NCI-H2081 (cell line): ENCODE data around the gene ECPAS.
"Not testable (repeated sequence)": the region's sequence is repeated elsewhere in the genome, so short reads cannot be mapped to it uniquely, and the experiment has no call there.

Experiments used
- DNase-seq, 2 experiments: peaks; one replicate each; lab custom pipeline; 2025; lab: John Stamatoyannopoulos, UW

Gene ECPAS

DNA sequence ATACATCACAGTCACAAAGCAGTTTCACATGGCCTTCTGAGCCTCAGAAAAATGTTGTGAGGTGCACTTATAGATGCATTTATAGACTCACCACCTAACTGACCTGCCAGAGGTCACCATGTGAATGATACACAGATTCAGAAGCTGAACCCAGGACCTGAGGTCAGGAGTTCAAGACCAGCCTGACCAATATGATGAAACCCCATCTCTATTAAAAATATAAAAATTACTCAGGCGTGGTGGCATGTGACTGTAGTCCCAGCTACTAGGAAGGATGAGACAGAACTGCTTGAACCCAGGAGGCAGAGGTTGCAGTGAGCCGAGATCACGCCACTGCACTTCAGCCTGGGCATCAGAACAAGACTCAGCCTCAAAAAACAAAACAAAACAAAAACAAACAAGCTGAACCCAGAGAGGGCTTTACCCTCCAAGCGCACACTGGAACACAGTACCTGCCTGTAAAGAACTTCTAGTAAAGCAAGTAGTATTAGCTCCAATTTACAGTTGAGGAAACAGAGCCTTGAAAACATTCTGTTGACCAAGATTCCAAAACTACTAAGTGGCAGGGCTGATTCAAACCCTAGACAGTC is 16.3 kb downstream of the ECPAS start:
- DNase-seq, result no peak

DNA sequence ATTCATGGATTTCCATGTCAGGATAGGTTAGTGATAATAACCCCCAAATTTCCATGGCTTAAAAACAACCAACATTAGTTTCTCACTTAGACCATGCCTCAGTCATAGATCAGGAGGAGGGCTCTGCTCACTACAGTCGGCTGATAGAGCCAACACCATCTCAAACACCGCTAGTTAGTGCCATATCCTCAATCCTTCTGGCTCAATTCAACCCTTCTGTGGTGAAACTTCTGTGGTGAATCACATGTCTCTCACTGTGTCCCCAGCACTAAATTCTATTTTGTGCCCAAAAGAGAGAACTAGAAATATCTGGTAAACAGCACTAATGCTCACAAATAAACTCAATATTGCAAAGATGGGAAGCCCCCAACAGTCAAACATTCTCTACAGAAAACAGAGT is 21.1 kb downstream of the ECPAS start:
- DNase-seq, result no peak

DNA sequence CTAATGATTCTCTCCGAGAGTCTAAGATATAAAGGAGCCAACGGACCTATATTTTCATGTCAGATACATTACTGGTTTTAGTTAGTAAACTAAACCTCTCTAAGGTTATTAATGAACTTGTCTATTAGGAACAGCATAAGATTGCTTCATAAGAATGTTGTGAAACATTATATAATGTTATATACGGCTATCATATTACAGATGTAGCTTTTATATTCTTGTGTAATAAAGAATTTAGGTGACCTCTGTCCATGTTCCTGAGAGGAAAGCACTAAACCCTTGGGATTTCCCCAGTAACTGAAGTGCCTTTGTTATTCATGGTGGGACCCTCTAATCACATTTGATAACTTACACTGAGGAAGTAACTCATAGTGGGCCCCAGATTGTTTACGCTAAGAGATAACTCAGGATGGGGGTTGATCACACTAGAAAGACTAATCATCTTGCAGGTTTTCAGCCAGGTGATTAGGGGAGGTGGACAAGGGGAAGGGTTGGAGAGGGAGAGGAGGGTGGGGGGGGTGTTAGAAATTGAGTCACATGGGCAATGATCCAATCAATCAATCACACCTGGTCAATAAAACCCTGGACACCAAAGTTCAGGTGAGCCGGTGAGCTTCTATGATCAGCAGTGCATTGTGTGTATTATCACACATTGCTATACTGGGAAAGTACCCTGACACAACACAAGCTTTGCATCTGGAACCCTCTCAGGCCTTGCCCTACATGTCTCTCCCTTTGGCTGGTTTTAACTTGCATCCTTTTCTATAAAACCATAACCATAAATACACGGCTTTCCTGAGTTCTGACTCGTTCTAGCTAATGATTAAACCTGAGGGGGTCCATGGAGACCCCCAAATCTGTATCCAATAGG is 25.8 kb downstream of the ECPAS start:
- no peak for DNase-seq

DNA sequence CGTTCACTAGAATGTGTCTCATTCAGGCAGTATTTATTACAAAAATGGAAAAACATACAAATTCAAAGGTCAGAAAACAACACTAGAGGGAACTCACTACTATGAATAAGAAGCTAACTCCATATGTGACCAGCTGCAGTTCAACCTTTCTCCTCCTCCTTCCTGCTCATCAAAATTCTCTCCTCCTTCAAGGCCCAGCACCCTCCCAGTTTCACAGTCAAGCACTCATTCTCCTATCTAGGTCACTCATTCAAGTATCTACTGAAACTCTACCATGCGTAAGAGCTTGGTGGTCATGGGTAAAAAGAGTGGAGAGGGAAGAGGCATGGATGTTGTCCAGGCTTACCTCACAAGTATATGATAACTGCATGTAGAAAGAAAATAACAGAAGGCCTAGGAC is 27.7 kb downstream of the ECPAS start:
- DNase-seq, result no peak

DNA sequence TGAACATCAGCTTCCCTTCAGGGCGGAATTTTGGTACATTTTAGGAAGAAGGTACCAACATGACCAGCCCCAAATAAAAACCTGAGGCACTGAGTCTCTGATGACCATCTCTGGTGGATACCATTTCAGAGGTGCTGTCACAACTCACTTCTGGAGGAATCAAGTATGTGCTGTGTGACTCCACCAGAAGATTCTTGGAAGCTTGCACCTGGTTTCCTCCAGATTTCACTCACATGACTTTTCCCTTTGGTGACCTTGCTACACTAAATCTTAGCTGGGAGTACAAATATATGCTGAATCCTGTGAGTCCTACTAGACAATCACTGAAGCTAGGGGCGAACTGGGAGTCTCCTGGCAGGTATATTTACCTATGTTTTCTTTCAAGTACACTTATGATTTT is 28.5 kb downstream of the ECPAS start:
- no peak for DNase-seq

DNA sequence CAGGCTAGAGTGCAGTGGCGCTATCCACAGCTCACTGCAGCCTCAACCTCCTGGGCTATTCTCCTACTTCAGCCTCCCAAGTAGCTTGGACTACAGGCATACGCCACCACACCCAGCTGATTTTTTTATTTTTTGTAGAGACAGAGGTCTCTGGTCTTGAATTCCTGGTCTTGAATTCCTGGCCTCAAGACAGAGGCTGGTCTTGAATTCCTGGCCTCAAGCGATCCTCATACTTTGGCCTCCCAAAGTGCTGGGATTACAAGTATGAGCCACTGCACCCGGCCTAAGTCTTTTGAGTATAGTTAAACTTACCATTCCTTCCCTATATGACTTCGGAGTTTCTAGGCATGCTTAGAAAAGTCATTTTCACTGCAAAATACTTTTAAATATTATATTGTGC is 29.4 kb downstream of the ECPAS start:
- no peak for DNase-seq

DNA sequence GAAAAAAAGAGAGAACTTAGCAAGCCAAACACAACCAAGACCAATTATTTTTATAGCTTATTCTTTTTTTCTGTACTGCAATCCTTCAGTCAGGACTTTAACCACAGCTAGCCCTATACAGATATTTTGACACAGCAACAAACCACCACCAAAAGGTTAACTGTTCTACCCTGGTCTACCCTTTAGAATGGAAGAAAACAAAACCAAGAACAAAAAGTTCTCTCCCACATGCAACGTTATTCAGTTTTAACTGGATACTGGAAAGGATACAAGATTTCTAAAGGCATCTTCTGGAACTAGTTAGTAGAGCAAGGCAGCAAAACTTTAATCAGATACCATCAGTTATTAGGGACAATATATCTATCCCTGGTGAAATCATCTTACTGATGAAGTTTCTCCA is 32.6 kb downstream of the ECPAS start:
- no peak for DNase-seq

DNA sequence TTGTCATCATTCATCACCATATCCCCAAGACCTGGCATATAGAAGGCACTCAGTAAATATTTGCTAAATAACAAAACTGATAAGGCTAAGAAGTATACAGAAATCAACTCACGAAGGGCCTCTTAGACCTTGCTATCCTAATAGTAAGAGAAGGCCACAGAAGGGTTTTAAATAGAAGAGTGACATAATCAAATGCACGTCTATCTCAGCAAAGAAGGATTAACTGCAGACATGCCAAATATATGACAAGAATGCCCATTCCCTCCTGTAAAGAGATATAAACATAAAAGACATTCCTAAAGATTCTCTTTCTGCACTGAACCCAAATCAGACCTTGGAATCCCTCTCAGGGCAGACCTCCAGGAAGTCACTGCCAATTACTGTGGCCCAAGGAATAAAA is 34.1 kb downstream of the ECPAS start:
- DNase-seq, result no peak

DNA sequence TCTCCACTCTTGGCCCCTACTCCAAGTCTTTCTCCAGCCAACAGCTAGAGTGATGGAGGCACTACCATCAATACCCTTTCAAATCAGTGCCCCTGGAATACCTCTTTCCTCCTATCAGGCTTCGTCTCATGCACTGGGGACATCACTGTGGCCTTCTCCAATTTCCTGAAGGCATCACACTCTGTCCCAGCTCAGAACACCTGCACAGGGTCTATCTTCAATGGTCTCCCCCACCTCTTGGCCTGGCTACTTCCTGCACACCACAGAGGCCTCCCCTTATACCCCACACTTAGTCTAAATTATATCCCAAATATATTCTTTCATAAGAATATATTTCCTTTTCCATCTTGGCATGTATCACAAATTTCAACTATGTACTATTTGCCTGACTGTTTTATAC is 34.5 kb downstream of the ECPAS start:
- DNase-seq, result no peak

DNA sequence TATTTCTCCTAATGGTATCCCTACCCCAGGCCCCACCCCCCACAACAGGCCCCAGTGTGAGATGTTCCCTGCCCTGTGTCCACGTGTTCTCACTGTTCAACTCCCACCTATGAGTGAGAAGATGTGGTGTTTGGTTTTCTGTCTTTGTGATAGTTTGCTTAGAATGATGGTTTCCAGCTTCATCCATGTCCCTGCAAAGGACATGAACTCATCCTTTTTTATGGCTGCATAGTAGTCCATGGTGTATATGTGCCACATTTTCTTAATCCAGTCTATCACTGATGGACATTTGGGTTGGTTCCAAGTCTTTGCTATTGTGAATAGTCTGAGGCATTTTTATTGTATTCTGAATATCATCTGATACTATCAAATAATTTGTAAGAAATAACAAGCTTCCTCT is 38.4 kb downstream of the ECPAS start:
- not testable (repeated sequence) for DNase-seq

DNA sequence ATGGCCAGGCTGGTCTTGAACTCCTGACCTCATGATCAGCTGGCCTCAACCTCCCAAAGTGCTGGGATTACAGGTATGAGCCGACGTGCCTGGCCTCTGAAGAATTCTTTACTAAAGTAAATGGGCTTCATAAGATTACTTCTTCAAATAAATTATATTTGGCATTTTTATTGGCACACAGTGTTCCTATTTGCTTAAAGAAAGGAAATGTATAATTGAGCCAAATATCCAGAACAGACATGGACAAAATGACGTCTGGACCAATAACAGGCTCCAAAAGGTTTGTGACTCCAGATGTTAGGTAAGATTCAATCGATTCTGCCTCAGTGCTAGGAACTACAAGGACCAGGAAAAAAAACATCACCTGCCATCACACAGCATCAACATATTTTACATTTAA is 40.7 kb downstream of the ECPAS start:
- no peak for DNase-seq

DNA sequence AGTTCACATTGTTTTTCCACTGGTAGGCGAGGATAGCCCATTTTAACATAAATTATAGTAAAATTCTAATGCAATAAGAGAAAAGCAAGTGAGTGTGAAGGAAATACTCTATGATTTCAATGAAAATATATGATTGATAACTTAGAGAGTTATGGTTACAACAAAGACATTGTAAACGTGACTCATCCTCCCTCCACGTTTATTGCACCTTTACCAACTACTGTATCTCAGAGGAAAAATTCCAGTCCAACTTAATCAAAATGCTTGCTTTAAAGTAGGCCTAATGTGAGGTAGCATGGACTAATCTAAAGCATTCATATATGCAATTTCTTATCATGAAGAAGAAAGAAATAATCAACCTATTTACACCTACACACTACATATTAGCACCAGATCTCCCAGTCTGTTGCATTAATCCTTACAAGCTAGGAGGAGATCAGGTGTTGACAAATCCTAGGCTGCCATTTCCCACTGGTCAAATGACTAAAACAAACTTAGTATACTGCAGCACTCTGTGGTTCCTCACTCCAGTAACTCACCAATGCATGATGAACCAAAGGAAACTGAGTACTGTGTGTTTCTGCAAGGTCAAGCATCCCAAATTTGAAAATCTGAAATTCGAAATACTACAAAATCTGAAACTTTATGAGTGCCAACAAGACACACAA is 41.7 kb downstream of the ECPAS start:
- no peak for DNase-seq

DNA sequence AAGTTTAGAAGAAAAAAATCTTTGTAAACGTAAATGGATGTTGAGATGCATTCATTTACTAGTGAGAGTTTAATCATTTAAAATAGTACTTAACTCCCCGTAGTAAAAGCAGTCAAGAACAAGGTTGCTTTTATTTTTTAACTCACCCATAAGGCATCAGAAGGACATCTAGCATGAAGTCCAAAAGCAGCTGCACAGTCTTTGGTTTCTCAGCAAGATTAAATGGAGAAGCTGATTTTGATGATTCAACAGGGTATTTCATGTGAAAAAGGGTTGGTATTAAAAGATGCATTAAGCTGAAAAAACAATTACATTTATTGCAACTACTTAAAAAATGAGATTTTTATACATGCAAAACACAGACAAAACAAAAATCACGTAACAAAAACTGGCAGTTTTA is 44.0 kb downstream of the ECPAS start:
- DNase-seq, result no peak

DNA sequence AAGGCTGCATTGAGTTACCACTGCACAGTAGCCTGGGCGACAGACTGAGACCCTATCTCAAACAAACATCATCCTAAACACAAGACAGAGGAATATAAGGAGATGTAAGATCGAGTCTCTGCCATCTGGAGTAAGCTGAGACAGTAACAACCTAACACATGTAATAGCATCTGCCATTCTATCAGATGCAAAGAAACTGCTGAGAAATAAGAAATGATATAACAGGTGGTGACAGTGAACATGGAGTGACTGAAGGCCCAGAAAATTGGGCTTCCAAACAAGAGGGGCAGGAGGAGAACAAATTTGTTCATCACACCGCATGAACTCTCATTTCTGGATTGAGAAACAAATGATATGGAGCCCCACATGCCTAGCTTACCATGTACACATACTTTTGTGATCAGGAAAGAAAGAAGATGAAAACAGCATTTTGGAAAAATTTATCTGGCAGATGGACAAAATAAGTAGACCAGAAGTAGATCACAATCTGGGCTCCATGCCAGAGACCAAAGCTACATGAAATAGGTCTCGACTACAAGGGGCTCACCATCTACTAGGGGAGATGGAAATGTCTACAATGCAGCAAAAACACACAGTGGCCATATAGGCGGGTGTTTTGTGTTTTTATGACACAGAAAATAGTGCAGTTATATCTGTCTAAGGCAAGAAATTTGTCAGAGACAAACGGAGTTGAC is 45.5 kb downstream of the ECPAS start:
- no peak for DNase-seq

DNA sequence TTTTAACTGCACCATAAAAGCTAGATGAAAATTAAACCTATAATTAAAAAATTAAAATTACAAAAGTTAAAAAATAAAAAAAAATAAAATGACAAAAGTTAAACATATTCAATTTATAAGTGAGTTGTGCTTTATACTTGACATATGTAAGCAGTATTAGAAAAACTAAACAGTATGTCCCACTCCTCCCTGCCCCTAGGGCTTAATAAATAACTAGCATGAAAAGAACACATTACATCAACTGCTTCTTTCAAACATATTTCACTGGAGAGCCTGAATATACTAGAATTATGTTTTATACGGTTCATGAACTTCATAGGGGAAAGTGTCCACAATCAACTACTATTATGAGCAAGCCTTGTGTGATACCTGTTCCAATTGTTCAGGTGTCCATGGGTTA is 47.6 kb downstream of the ECPAS start:
- no peak for DNase-seq

DNA sequence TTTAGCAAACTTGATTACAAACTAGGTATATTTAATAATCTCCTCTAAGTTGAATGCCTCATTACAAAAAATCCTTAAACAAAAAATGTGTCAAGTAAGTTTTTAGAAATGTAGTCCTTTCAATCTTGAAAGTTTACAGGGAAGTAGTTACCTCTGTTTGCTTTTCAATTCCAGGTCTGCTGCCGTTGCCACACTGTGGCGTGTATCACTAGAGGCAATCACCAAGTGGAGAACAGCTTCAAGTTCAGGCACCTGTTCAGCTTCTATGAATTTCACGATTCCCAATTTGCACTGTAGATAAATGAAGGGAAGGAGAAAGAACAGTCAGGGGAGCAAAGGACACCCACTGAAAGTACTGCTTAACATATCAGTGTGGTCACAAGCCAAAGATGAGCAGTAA is 51.1 kb downstream of the ECPAS start:
- no peak for DNase-seq

DNA sequence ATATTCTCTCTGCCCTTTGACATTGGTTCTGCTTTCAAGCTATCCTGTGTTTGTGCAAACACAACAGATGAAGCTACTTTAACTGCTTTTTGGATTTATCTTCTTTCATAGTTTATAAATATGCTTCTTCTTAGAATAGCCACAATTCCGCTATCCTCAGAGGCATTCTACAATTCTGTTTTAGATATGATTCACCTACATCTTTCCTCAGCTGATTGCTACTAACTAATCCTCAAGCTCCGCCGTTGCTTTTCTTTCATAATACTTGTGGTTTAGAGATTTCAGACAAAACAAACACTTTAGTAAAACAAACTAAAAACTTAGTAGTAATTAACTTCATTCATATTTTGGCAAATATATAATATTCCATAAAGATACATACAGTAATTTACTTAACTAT is 52.5 kb downstream of the ECPAS start:
- no peak for DNase-seq

DNA sequence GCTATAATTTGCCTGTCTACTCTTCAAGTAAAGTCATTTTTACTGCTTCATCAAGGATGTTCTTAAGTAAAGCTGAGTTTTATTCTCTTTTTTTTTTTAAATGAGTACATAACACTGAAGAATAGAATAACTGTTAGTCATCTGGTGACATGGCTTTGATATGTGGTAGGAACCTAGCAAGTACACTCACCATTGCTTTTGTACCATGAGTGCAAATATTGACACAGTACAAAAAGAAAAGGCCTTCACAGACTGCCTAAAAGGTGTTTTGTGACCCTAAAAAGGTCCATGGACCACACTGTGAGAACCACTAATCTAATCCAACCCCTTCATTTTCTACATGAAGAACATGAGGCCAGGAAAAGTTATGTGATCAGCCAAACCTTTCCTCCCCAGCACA is 55.0 kb downstream of the ECPAS start:
- no peak for DNase-seq

DNA sequence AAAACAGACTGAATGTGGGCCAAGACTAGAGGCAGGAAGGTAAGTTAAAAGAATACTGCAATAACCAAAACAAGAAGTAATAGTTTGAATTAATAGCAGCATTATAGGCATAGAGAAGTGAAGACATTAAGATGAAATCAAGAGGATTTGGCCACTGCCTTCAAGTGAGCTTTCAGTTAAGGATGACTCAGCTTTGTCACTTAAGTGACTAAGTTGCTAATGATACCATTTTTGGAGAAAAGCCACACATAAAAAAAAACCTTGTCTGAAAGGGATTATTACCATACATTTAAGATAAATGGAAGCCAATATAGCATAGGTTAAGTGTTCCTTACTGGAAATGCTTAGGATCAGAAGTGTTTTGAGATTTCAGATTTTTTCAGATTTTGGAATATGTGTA is 57.0 kb downstream of the ECPAS start:
- no peak for DNase-seq

DNA sequence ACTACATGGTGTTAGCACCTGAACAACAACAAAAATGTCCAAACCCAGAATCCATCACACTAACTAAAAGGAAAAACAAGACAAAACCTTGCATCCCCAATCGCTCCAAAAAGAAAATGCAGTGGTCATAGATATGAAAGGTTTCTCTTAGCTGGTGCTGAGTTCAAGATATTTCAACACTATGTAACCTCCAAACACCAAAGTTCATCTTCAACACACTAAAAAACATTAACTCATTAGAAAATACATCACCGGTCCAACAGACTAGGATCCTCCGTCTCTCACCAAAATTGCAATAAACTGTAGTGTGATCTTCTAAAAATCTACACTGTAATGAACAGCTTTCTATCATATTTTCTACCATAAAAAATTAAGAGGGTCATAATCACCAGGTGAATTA is 60.8 kb downstream of the ECPAS start:
- DNase-seq, result no peak

DNA sequence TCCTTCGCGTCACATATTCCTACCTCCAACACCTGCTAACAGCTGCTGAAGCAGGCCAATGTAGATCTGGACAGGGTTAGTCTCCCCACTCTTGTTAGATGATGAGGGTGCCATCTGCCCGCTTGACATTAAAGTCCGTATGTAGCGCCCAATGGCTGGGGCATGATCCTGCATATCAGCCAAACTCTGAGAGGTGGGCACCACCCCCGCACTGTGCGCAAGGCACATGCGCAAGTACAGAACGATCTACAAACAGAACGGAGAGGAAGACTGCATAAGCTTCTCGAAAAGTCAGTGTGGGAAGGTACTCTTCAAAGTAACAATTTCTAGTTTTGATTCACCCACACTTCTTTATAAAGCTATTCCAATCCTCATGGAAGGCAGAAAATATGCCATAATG is 69.8 kb downstream of the ECPAS start:
- no peak for DNase-seq

DNA sequence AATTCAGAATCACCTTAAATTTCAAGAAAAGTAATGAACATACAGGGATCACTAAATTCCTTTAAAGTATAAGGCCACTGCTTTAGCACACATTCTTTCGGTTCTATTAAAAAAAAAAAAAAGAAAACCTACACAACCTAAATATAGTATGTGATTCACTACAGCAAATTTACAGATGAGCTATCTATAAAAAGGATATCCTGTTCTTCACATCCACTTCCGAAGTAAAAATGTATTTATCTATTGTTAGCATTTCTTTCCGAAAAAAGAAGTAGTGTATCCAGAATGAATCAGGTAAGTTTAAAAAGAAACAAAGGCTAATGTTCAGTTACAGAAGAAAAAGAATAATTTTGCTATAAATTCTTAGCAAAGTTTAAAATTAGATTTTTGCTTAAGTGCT is 70.2 kb downstream of the ECPAS start:
- no peak for DNase-seq

DNA sequence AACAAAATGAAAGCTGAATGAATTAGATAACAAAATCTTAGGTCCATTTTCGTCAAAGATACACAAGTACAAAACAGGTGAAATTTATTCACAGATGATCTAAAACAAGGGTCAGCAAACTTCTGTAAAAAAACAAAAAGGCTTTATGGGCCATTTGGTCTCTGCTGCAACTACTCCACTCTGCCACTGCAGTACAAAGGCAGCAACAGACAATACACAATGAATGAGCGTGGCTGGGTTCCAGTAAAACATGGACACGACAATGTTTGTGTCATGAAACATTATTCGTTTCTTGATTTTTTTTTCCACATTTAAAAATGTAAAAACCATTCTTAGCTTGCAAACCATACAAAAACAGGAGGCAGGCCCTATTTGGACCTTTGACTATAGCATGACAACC is 71.9 kb downstream of the ECPAS start:
- DNase-seq, result no peak
